Right lobe of liver (tissue), 6 donors: Measurements from ENCODE around the gene ITGAE. TPM values are rescaled to one million over a fixed set of nuclear protein-coding genes. Genes with fewer than 3 reads are reported as not detected.

Experiments
- ATAC-seq, 4 donors: fragments of 200-7000 bp; cut with Tn5 transposase; one replicate each; pipeline ENCODE4 v1.9.1; 2020; ENCODE audit warnings: mild to moderate bottlenecking in 4 of 4, moderate library complexity in 4 of 4
- DNase-seq, 3 donors: peaks; one replicate each; pipeline ENCODE4 v3.0.0-alpha.2; 2020
- H3K27ac ChIP-seq, 3 donors: fragments of 200-600 bp; one replicate each; pipeline ENCODE4 v1.8.0; 2022
- H3K27me3 ChIP-seq, 2 donors: fragments of 200-600 bp; one replicate each; pipeline ENCODE4 v1.8.0; 2022
- H3K36me3 ChIP-seq, 4 donors: fragments of 200-600 bp; sonication (generic) in 1 of 4; one replicate each; pipeline versions ENCODE4 v1.5.1 to v1.8.0; 2017 to 2022; ENCODE audit warnings: control low read depth in 1 of 4
- H3K4me1 ChIP-seq, 4 donors: fragments of 200-600 bp; sonication (generic) in 1 of 4; one replicate each; pipeline versions ENCODE4 v1.5.1 to v1.8.0; 2017 to 2022; ENCODE audit warnings: control low read depth in 1 of 4
- H3K4me3 ChIP-seq, 3 donors: fragments of 200-600 bp; one replicate each; pipeline ENCODE4 v1.8.0; 2022
- H3K9me3 ChIP-seq, 4 donors: fragments of 200-600 bp; sonication (generic) in 1 of 4; one replicate each; pipeline versions ENCODE4 v1.5.1 to v1.8.0; 2017 to 2022; ENCODE audit warnings: control low read depth in 1 of 4
- POLR2A ChIP-seq: fragments of 450-650 bp; IDR thresholded peaks from one replicate; pipeline ENCODE4 v1.6.1; 2017; ENCODE audit warnings: antibody characterized with exemption, mild to moderate bottlenecking
- WGBS: methylation state at CpG from one replicate; pipeline ENCODE4 v1.1.6; 2018; ENCODE audit warnings: low coverage, low lambda C conversion rate; ENCODE audit not compliant: insufficient coverage; ENCODE audit errors: missing lambda C conversion rate; 5-methylcytosine and 5-hydroxymethylcytosine counted together
- intact Hi-C, 2 donors: fragments of 100-400 bp; cut with DNase I; formaldehyde crosslinking; loops; one replicate each; pipeline versions ENCODE4 v1.11.2 to v1.14.1; 2022
- total RNA-seq, 6 experiments: library from RNA; depleted of rRNA in 2 of 6; stranded (reverse); fragments of >200 nt in 2 of 6; fragmentation: NEBNext Ultra II Directional in 3 of 6; extraction: Animal tissue kit (Norgen Biotek cat#: 25700) in 3 of 6; gene quantifications; one replicate each; pipeline versions ENCODE4 v1.1.0 to v1.2.4, GENCODE V29; 2016 to 2023
- TF ChIP-seq, protein P1 (sequence below), 4 donors: fragments of 200-600 bp in 3 of 4; fragments of 450-650 bp in 1 of 4; IDR thresholded peaks; one replicate each; pipeline versions ENCODE4 v1.5.1 to v1.8.0; 2016 to 2022; ENCODE audit warnings: antibody characterized with exemption in 4 of 4, mild to moderate bottlenecking in 2 of 4
- donor health status: DM: no; HTN: yes; CAD: no.
- donor health status: DM: no; HTN: no; CAD: no.
- donor health status: DM: no; HTN: no; CAD: no.
- donor health status: DM: no; HTN: yes; CAD: no.
- donor health status: DM: no; HTN: yes; CAD: no.

ITGAE gene
- total RNA-seq, 6 experiments from 2014 or later, result 5.4 to 7.7 (median 5.8) TPM

DNA sequence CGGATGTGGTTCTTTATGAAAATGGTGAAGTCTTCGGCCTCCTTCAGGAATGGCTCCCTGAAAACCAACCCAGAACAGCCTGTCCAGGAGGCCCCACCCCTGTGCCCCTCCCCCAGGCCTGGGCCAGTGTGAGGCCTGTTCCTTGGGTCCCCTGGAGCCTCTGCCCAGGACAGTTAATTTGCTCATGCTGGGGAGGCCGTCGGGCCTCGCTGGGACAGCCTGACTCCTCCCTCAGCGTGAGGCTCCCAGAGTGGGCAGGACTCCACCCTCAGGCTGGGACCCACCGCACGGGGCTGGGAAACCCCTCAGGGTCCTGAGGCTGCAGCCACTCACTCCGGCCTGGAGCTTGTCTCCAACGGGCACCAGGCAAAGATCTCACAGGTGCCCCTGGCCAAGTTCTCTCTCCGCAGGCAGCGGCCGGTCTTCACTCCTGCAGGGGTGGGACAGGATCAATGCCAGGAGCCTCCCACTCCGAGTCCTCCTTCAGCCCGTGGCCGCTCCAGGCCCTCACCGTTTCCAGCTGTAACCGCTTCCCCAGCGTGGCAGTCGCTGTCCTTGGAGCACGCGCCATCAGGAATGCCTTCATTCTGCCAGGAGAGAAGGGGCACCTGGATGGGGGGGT is 110.8 kb downstream of the ITGAE start:
- Histone ChIP-seq H3K4me1 (no peaks in the 10 kb centered on the region), H3K4me3 (no peak overlapping the region), H3K36me3 (no peaks in the 10 kb centered on the region), H3K9me3 (no peaks in the 10 kb centered on the region), H3K27ac (no peak overlapping the region), H3K27me3 (no peaks in the 10 kb centered on the region)
- no peak for TF ChIP-seq POLR2A
- TF ChIP-seq, protein P1, sequence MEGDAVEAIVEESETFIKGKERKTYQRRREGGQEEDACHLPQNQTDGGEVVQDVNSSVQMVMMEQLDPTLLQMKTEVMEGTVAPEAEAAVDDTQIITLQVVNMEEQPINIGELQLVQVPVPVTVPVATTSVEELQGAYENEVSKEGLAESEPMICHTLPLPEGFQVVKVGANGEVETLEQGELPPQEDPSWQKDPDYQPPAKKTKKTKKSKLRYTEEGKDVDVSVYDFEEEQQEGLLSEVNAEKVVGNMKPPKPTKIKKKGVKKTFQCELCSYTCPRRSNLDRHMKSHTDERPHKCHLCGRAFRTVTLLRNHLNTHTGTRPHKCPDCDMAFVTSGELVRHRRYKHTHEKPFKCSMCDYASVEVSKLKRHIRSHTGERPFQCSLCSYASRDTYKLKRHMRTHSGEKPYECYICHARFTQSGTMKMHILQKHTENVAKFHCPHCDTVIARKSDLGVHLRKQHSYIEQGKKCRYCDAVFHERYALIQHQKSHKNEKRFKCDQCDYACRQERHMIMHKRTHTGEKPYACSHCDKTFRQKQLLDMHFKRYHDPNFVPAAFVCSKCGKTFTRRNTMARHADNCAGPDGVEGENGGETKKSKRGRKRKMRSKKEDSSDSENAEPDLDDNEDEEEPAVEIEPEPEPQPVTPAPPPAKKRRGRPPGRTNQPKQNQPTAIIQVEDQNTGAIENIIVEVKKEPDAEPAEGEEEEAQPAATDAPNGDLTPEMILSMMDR (IDR thresholded peaks at IDR 0.05), result no peak
- intact Hi-C loops, result no loop called here
- ATAC-seq (peak in 1 of 4 donors; percentile 20), DNase-seq (peak in 1 of 3 donors; percentile 52)
- WGBS, result 60% methylated on average over 1 of the region's 22 CpGs

DNA sequence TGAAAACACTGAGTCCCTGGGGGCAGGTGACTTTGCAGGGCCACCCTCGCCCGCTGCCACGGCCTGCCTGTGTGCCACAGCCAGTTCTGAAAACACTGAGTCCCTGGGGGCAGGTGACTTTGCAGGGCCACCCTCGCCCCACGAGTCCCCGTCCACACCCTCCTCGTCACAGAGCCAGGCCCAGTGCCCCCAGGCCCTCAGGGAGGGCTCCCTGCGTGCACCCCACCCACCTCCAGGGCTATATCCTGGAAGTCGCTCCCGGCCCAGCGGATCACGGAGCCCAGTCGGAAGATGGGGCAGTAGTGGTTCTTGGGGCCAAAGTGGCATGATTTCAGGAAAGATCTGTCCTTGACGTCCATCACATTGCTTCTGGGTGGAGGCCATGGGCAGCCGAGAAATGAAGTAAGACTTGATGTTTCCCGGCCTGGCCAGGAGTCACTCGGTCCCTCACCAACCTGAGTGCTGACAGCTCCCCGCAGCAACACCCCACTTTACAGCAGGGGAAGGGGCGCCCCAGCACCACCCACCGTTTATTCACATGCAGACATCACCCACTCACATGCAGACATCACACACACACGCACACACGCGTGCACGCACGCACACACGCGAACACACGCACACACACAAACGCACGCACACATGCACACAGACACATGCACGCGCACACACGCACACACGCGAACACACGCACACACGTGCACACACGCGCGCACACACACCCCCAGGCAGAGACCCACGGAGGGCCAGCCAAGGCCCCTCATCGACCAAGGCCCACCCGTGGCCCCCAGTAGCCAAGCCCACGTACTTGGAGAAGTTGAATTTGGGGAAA is 111.5 kb downstream of the ITGAE start:
- 75% methylated on average over 12 of the region's 44 CpGs for WGBS
- Histone ChIP-seq H3K27ac (no peak overlapping the region), H3K27me3 (no peaks in the 10 kb centered on the region), H3K4me1 (no peaks in the 10 kb centered on the region), H3K36me3 (no peaks in the 10 kb centered on the region), H3K9me3 (no peaks in the 10 kb centered on the region), H3K4me3 (no peak overlapping the region)
- ATAC-seq (no peak), DNase-seq (peak in 1 of 3 donors; percentile 49)
- no peak for TF ChIP-seq POLR2A
- TF ChIP-seq, protein P1 (IDR thresholded peaks at IDR 0.05), result no peak
- intact Hi-C loops, result no loop called here

DNA sequence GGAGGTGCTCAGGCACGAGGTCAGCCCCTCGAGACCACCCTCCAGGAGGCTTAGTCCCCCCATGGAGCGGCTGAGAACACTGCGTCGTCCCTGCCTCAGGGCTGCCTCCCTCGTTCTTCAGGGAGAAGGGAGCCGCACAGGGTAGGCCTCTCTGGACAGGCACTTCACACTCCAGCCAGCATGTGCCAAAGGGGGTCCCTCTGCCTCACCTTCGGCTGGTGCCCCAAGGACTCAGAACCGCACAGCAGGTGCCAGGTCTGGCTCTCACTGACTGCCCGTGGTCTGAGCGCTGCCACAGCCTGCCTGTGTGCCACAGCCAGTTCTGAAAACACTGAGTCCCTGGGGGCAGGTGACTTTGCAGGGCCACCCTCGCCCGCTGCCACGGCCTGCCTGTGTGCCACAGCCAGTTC is 112.1 kb downstream of the ITGAE start:
- ATAC-seq (peak in 1 of 4 donors; percentile 20), DNase-seq (peak in 1 of 3 donors; percentile 44)
- no peak overlapping the region for H3K4me3 ChIP-seq
- no peaks in the 10 kb centered on the region for H3K9me3 ChIP-seq
- H3K4me1 ChIP-seq, result no peaks in the 10 kb centered on the region
- H3K27me3 ChIP-seq, result no peaks in the 10 kb centered on the region
- WGBS, result 80% methylated on average over 1 of the region's 14 CpGs
- TF ChIP-seq, protein P1 (IDR thresholded peaks at IDR 0.05), result no peak
- TF ChIP-seq POLR2A, result no peak
- no peaks in the 10 kb centered on the region for H3K36me3 ChIP-seq
- H3K27ac ChIP-seq, result no peak overlapping the region
- intact Hi-C loops, result no loop called here

DNA sequence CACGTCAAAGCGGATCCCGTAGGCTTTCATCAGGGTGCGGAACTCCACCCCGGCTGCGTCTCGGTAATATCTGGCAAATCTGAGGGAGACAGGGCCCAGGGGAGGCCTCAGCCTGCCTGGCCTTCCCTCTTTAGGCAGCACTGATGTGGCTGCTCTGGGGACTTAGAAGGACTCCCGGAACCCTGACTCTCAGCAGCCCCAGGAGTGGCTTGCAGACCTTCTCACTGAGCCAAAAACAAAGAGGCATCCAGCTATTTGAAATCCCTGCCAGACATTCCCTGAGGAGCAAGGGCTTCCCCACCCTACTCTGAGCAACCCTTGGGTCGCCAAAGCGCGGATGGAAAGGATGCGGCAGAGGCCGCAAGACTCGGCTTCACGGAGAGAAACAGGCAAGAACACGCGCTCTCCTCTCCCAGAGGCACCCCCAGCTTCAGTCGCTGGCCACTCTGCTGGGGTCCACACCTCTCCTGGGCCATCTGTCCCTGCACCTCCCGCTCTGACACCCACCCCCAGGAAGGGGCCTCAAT is 112.9 kb downstream of the ITGAE start:
- Histone ChIP-seq H3K4me1 (no peaks in the 10 kb centered on the region), H3K4me3 (no peak overlapping the region), H3K27ac (no peak overlapping the region), H3K27me3 (no peaks in the 10 kb centered on the region), H3K9me3 (no peaks in the 10 kb centered on the region), H3K36me3 (no peaks in the 10 kb centered on the region)
- ATAC-seq, result no peak
- TF ChIP-seq, protein P1 (IDR thresholded peaks at IDR 0.05), result no peak
- TF ChIP-seq POLR2A, result no peak
- intact Hi-C loops, result no loop called here
- no peak for DNase-seq
- 60% methylated on average over 3 of the region's 19 CpGs for WGBS
